Choroid plexus epithelial cell (primary cell): ENCODE results near the gene FGF12.

Experiments used
- DNase-seq: peaks from one replicate; pipeline ENCODE4 v3.0.0-alpha.2; 2010; ENCODE audit warnings: low read depth
- H3K4me3 ChIP-seq: 2 replicates; pipeline ENCODE4 v1.5.1; 2011; ENCODE audit warnings: low read depth, mild to moderate bottlenecking, control low read depth, low read length, moderate library complexity
- CTCF ChIP-seq: conservative IDR thresholded peaks from 2 replicates; pipeline ENCODE4 v1.5.1; 2011; ENCODE audit warnings: low read depth, mild to moderate bottlenecking, control low read depth, inconsistent platforms, low read length, moderate library complexity

The FGF12 gene

GRCh38 chr3:192563417-192563816, 163.9 kb downstream of the FGF12 start:
- no peak for DNase-seq
- TF ChIP-seq CTCF: no peak
- no peak overlapping the region for H3K4me3 ChIP-seq

- no peak overlapping the region for H3K4me3 ChIP-seq
- no peak for TF ChIP-seq CTCF
- DNase-seq: no peak
These were observed 173.6 kb downstream of the FGF12 start for GRCh38 chr3:192553707-192554106.

GRCh38 chr3:192550356-192550755, 177.0 kb downstream of the FGF12 start:
- TF ChIP-seq CTCF: no peak
- no peak for DNase-seq
- no peak overlapping the region for H3K4me3 ChIP-seq

GRCh38 chr3:192545333-192545732, 182.0 kb downstream of the FGF12 start:
- DNase-seq: no peak
- no peak overlapping the region for H3K4me3 ChIP-seq
- TF ChIP-seq CTCF: no peak

GRCh38 chr3:192543163-192543562, 184.2 kb downstream of the FGF12 start:
- TF ChIP-seq CTCF: no peak
- no peak for DNase-seq
- no peak overlapping the region for H3K4me3 ChIP-seq

- no peak for TF ChIP-seq CTCF
- no peak overlapping the region for H3K4me3 ChIP-seq
- DNase-seq: no peak
These were observed 210.5 kb downstream of the FGF12 start for GRCh38 chr3:192516820-192517219.

- no peak for TF ChIP-seq CTCF
- no peak for DNase-seq
These were observed 211.7 kb downstream of the FGF12 start for GRCh38 chr3:192515664-192516045.

More at GRCh38 chr3:192515664-192516045, 211.7 kb downstream of the FGF12 start:
- no peak overlapping the region for H3K4me3 ChIP-seq
